Eye (tissue), 1 donor: Measurements from ENCODE around the gene PEAK3.

Source experiments
- DNase-seq: peaks from one replicate; pipeline ENCODE4 v3.0.0-alpha.2; 2015

PEAK3 gene

GRCh38 chr19:2315121-2315817 lies 33.3 kb upstream of the PEAK3 start:
- no peak for DNase-seq

- DNase-seq: no peak
These were observed 31.0 kb upstream of the PEAK3 start for GRCh38 chr19:2312820-2313501.

GRCh38 chr19:2311093-2311492 lies 29.1 kb upstream of the PEAK3 start:
- DNase-seq: no peak

GRCh38 chr19:2309734-2310362 lies 27.9 kb upstream of the PEAK3 start:
- no peak for DNase-seq

- DNase-seq: no peak
These were observed 26.2 kb upstream of the PEAK3 start, which contains the start of gene LINGO3 for GRCh38 chr19:2308114-2308556. Gene LINGO3 (minus strand): TSS chr19:2308154. CDS start chr19:2291776, 16,378 bp downstream.

- no peak for DNase-seq
These were observed 25.6 kb upstream of the PEAK3 start for GRCh38 chr19:2307518-2308012.

- no peak for DNase-seq
These were observed 25.0 kb upstream of the PEAK3 start for GRCh38 chr19:2306971-2307370.

- no peak for DNase-seq
These were observed 24.4 kb upstream of the PEAK3 start for GRCh38 chr19:2306281-2306806.

- DNase-seq: peak; percentile 74
These were observed 23.7 kb upstream of the PEAK3 start for GRCh38 chr19:2305452-2306280.

- DNase-seq: no peak
These were observed 21.3 kb upstream of the PEAK3 start for GRCh38 chr19:2303211-2303798.

GRCh38 chr19:2302319-2303210 lies 20.6 kb upstream of the PEAK3 start:
- DNase-seq: peak; percentile 92

- DNase-seq: no peak
These were observed 18.6 kb upstream of the PEAK3 start for GRCh38 chr19:2300533-2300932.

- DNase-seq: no peak
These were observed 14.2 kb upstream of the PEAK3 start for GRCh38 chr19:2296141-2296540.

GRCh38 chr19:2294687-2295335 lies 12.8 kb upstream of the PEAK3 start:
- DNase-seq: peak; percentile 76

GRCh38 chr19:2291185-2291751 lies 9.3 kb upstream of the PEAK3 start:
- DNase-seq: peak; percentile 87

- peak; percentile 43 for DNase-seq
These were observed 8.6 kb upstream of the PEAK3 start for GRCh38 chr19:2290441-2291184.

GRCh38 chr19:2289714-2290435 lies 7.9 kb upstream of the PEAK3 start:
- no peak for DNase-seq
